A549 (cell line): ENCODE data around the gene SALL4. TPM values are rescaled to one million over a fixed set of nuclear protein-coding genes. Genes with fewer than 3 reads are reported as not detected.

ENCODE experiments used
- ATAC-seq, 2 experiments: fragments of 200-7000 bp in 1 of 2; fragments of >200 bp in 1 of 2; cut with Nextera tagmentation in 1 of 2; cut with Tn5 transposase in 1 of 2; 3 replicates each; pipeline versions ENCODE4 v1.8.0 to v1.9.1; 2018 to 2020; ENCODE audit warnings: mild to moderate bottlenecking in 1 of 2, moderate library complexity in 1 of 2
- CTCF ChIA-PET: fragments of 300-600 bp; sonication (Branson Sonifier 250); formaldehyde crosslinking; extraction: SDS; loops from one replicate; lab custom pipeline; 2021; ENCODE audit warnings: antibody characterized with exemption, inconsistent platforms; lab: Yijun Ruan, JAX
- POLR2A ChIA-PET: fragments of 350-600 bp; formaldehyde crosslinking; extraction: SDS; loops from one replicate; lab custom pipeline; 2021; ENCODE audit warnings: antibody characterized with exemption, inconsistent platforms; lab: Yijun Ruan, JAX
- DNase-seq, 2 experiments: peaks; one replicate each; pipeline versions ENCODE4 v3.0.0 to v3.0.0-alpha.2; 2011 to 2016; ENCODE audit warnings: low read depth in 1 of 2, low spot score in 1 of 2
- FAIRE-seq: peaks from 2 replicates; lab custom pipeline; 2011; peaks lifted over from hg19 to GRCh38; lab: Jason Lieb, UNC
- H3K27ac ChIP-seq, 2 experiments: fragments of >200 bp; sonication (Bioruptor Twin); formaldehyde crosslinking; 3 replicates each; pipeline ENCODE4 v1.5.1; 2016 to 2017
- H3K4me1 ChIP-seq: fragments of >200 bp; sonication (Bioruptor Twin); formaldehyde crosslinking; 3 replicates; pipeline ENCODE4 v1.6.1; 2016
- H3K4me2 ChIP-seq: fragments of >200 bp; sonication (Bioruptor Twin); formaldehyde crosslinking; 3 replicates; pipeline ENCODE4 v1.6.1; 2016
- H3K4me3 ChIP-seq: fragments of >200 bp; sonication (Bioruptor Twin); formaldehyde crosslinking; 3 replicates; pipeline ENCODE4 v1.5.1; 2016
- H3K9me3 ChIP-seq: fragments of >200 bp; sonication (Bioruptor Twin); formaldehyde crosslinking; 3 replicates; pipeline ENCODE4 v1.6.1; 2016
- ATOH8 ChIP-seq: fragments of 250-450 bp; sonication (Bioruptor Pico); IDR thresholded peaks from 2 replicates; pipeline ENCODE4 v1.5.0; 2020; ENCODE audit warnings: low read depth, mild to moderate bottlenecking, moderate library complexity
- BHLHE40 ChIP-seq: IDR thresholded peaks from 2 replicates; pipeline ENCODE4 v1.6.1; 2012; ENCODE audit warnings: low read depth, low read length, inconsistent platforms
- CBX2 ChIP-seq: fragments of 200-600 bp; sonication (generic); IDR thresholded peaks from 2 replicates; pipeline ENCODE4 v1.6.1; 2016; ENCODE audit warnings: low read depth, mild to moderate bottlenecking, borderline replicate concordance
- CEBPB ChIP-seq, 2 experiments: fragments of >200 bp in 1 of 2; sonication (Bioruptor Twin) in 1 of 2; formaldehyde crosslinking in 1 of 2; IDR thresholded peaks; 2 replicates each; pipeline ENCODE4 v1.6.1; 2012 to 2016
- CHD2 ChIP-seq: fragments of 150-350 bp; IDR thresholded peaks from 2 replicates; pipeline ENCODE4 v1.6.1; 2014; ENCODE audit warnings: low read length; ENCODE audit not compliant: partially characterized antibody
- CTCF ChIP-seq: fragments of >200 bp; sonication (Bioruptor Twin); formaldehyde crosslinking; IDR thresholded peaks from 3 replicates; pipeline ENCODE4 v1.5.1; 2016
- E2F6 ChIP-seq: IDR thresholded peaks from 2 replicates; pipeline ENCODE4 v1.6.1; 2012; ENCODE audit warnings: low read depth, borderline replicate concordance
- EHF ChIP-seq: fragments of 250-450 bp; sonication (Bioruptor Pico); IDR thresholded peaks from 2 replicates; pipeline ENCODE4 v1.5.0; 2020; ENCODE audit warnings: mild to moderate bottlenecking
- ELK1 ChIP-seq: fragments of 150-350 bp; IDR thresholded peaks from 2 replicates; pipeline ENCODE4 v1.6.1; 2014; ENCODE audit warnings: low read depth, mild to moderate bottlenecking, low read length
- ESRRA ChIP-seq: fragments of 150-350 bp; IDR thresholded peaks from 2 replicates; pipeline ENCODE4 v1.6.1; 2014; ENCODE audit warnings: mild to moderate bottlenecking, low read length, borderline replicate concordance
- FOXS1 ChIP-seq: fragments of 250-450 bp; sonication (Bioruptor Pico); IDR thresholded peaks from 2 replicates; pipeline ENCODE4 v1.5.0; 2020; ENCODE audit warnings: mild to moderate bottlenecking, moderate library complexity
- GATA3 ChIP-seq: IDR thresholded peaks from 2 replicates; pipeline ENCODE4 v1.6.1; 2012; ENCODE audit warnings: borderline replicate concordance
- HMGXB4 ChIP-seq: fragments of 250-450 bp; sonication (Bioruptor Pico); IDR thresholded peaks from 2 replicates; pipeline ENCODE4 v1.5.0; 2021; ENCODE audit warnings: mild to moderate bottlenecking, moderate library complexity, borderline replicate concordance
- HOXB5 ChIP-seq: fragments of 250-450 bp; sonication (Bioruptor Pico); IDR thresholded peaks from 2 replicates; pipeline ENCODE4 v1.5.0; 2020; ENCODE audit warnings: mild to moderate bottlenecking, moderate library complexity
- JUN ChIP-seq, 2 experiments: fragments of >200 bp; sonication (Bioruptor Twin); formaldehyde crosslinking; IDR thresholded peaks; 2 replicates in 1 of 2; 3 replicates in 1 of 2; pipeline ENCODE4 v1.6.1; 2016 to 2017
- MAFK ChIP-seq: fragments of 450-650 bp; IDR thresholded peaks from 2 replicates; pipeline ENCODE4 v1.6.1; 2014; ENCODE audit not compliant: partially characterized antibody
- MAX ChIP-seq: IDR thresholded peaks from 2 replicates; pipeline ENCODE4 v1.6.1; 2012
- MAZ ChIP-seq: fragments of 150-350 bp; IDR thresholded peaks from 2 replicates; pipeline ENCODE4 v1.6.1; 2014; ENCODE audit warnings: antibody characterized with exemption, low read depth, low read length, borderline replicate concordance
- NFE2L2 ChIP-seq: fragments of 150-350 bp; conservative IDR thresholded peaks from 2 replicates; pipeline ENCODE4 v1.6.1; 2014; ENCODE audit warnings: low read length
- NPAS2 ChIP-seq: fragments of 250-450 bp; sonication (Bioruptor Pico); IDR thresholded peaks from 2 replicates; pipeline ENCODE4 v1.8.0; 2022; ENCODE audit warnings: mild to moderate bottlenecking, moderate library complexity, borderline replicate concordance
- NR3C1 ChIP-seq: fragments of >200 bp; sonication (Bioruptor Twin); formaldehyde crosslinking; IDR thresholded peaks from 3 replicates; pipeline ENCODE4 v1.6.1; 2017
- PBX3 ChIP-seq: IDR thresholded peaks from 2 replicates; pipeline ENCODE4 v1.6.1; 2012
- PHF8 ChIP-seq: fragments of 200-600 bp; sonication (generic); IDR thresholded peaks from 2 replicates; pipeline ENCODE4 v1.6.1; 2016; ENCODE audit warnings: low read depth, mild to moderate bottlenecking, antibody characterized with exemption, moderate library complexity, borderline replicate concordance
- POLR2AphosphoS2 ChIP-seq: conservative IDR thresholded peaks from 2 replicates; pipeline ENCODE4 v1.6.1; 2012; ENCODE audit warnings: low read length, improper control_type of control experiment, inconsistent platforms
- RAD21 ChIP-seq, 2 experiments: fragments of >200 bp in 1 of 2; sonication (Bioruptor Twin) in 1 of 2; formaldehyde crosslinking in 1 of 2; IDR thresholded peaks in 1 of 2; conservative IDR thresholded peaks in 1 of 2; 2 replicates in 1 of 2; 3 replicates in 1 of 2; pipeline ENCODE4 v1.6.1; 2012 to 2018; ENCODE audit warnings: inconsistent platforms in 1 of 2
- RARB ChIP-seq: fragments of 250-450 bp; sonication (Bioruptor Pico); IDR thresholded peaks from 2 replicates; pipeline ENCODE4 v1.8.0; 2021; ENCODE audit warnings: mild to moderate bottlenecking, moderate library complexity
- RFX5 ChIP-seq: fragments of 450-650 bp; IDR thresholded peaks from 2 replicates; pipeline ENCODE4 v1.7.1; 2014; ENCODE audit warnings: antibody characterized with exemption, mild to moderate bottlenecking, moderate library complexity
- SMC3 ChIP-seq: fragments of >200 bp; sonication (Bioruptor Twin); formaldehyde crosslinking; IDR thresholded peaks from 3 replicates; pipeline ENCODE4 v1.6.1; 2018; ENCODE audit warnings: inconsistent platforms
- TP53 ChIP-seq: fragments of 250-450 bp; sonication (Bioruptor Pico); IDR thresholded peaks from 2 replicates; pipeline ENCODE4 v1.5.0; 2021; ENCODE audit warnings: mild to moderate bottlenecking, moderate library complexity
- USF2 ChIP-seq: fragments of 450-650 bp; IDR thresholded peaks from 2 replicates; pipeline ENCODE4 v1.6.1; 2014; ENCODE audit warnings: antibody characterized with exemption
- ZC3H11A ChIP-seq: fragments of 450-650 bp; IDR thresholded peaks from 2 replicates; pipeline ENCODE4 v1.6.1; 2014; ENCODE audit warnings: antibody characterized with exemption, mild to moderate bottlenecking
- ZNF302 ChIP-seq: fragments of 250-450 bp; sonication (Bioruptor Pico); IDR thresholded peaks from 2 replicates; pipeline ENCODE4 v1.9.0; 2021; ENCODE audit warnings: inconsistent platforms, mild to moderate bottlenecking, moderate library complexity
- WGBS: methylation state at CpG from one replicate; pipeline ENCODE4 v1.1.6; 2017; ENCODE audit errors: missing lambda C conversion rate; 5-methylcytosine and 5-hydroxymethylcytosine counted together
- polyA plus RNA-seq, 4 experiments: library from polyadenylated mRNA; depleted of rRNA in 3 of 4; stranded (reverse); fragments of >200 nt; fragmentation: RNase III in 1 of 4; extraction: RNeasy Plus Mini Kit Qiagen cat#74134 plus additional on column Dnase treatment in 1 of 4; gene quantifications; 2 replicates in 3 of 4; 3 replicates in 1 of 4; pipeline ENCODE4 v1.2.3, GENCODE V29; 2011 to 2017

The SALL4 gene
- polyA plus RNA-seq, 2 of the 4 experiments (the other 2 are of a cell fraction), result 2.3 to 7.6 TPM

- Histone ChIP-seq H3K4me3 (peak overlapping the region; percentile 84), H3K4me2 (peak overlapping the region; percentile 92), H3K4me1 (peaks cover 30% of the 10 kb centered on the region), H3K9me3 (no peaks in the 10 kb centered on the region), H3K27ac (peak overlapping the region; percentile 95 to 96)
- WGBS, result 4% methylated on average over 27 of the region's 44 CpGs
- POLR2A ChIA-PET, result interaction anchor here (0.9 to 1.4 kb wide), 2 partner anchors 33 to 283 kb away, joined by 3 to 4 read pairs; no protein-coding TSS in a partner anchor
- peak; percentile 62 to 90 for DNase-seq
- ATAC-seq, result peak; percentile 79 to 91
- no peak for FAIRE-seq
- CTCF ChIA-PET, result interaction anchor here (0.6 to 2.5 kb wide), 75 partner anchors 9 to 997 kb away, joined by 3 to 45 read pairs (median 4); no protein-coding TSS in a partner anchor
- TF ChIP-seq ESRRA (no peak), RFX5 (no peak), RARB (CRISPR knock-in tag) (no peak), CBX2 (no peak), ZC3H11A (no peak), TP53 (no peak), FOXS1 (CRISPR knock-in tag) (no peak), HMGXB4 (CRISPR knock-in tag) (no peak), CTCF (peak; percentile 91), EHF (CRISPR knock-in tag) (no peak), E2F6 (no peak), USF2 (no peak), GATA3 (no peak), MAX (peak; percentile 54), NPAS2 (CRISPR knock-in tag) (no peak), NFE2L2 (no peak), NR3C1 (no peak), ELK1 (no peak), POLR2AphosphoS2 (no peak), HOXB5 (CRISPR knock-in tag) (no peak), PBX3 (no peak), MAZ (no peak), SMC3 (peak; percentile 91), CEBPB (IDR thresholded peaks at IDR 0.05) (no peak), ATOH8 (CRISPR knock-in tag) (no peak), RAD21 (conservative IDR thresholded peaks at IDR 0.05 in 1 of 2, IDR thresholded peaks at IDR 0.05 in 1 of 2) (peak; percentile 78 to 85), PHF8 (no peak), BHLHE40 (no peak), ZNF302 (no peak), JUN (IDR thresholded peaks at IDR 0.05) (no peak), CHD2 (no peak), MAFK (no peak)
Measured at GRCh38 chr20:51800060-51800871, 2.1 kb downstream of the SALL4 start.
